IPS DF 19.7 (cell line): Measurements from ENCODE around the gene CC2D2B.
"Not testable (repeated sequence)": the region's sequence is repeated elsewhere in the genome, so short reads cannot be mapped to it uniquely, and the experiment has no call there.

Source experiments
- DNase-seq: peaks from one replicate; pipeline ENCODE4 v3.0.0-alpha.2; 2013; ENCODE audit warnings: low read depth, low spot score

CC2D2B gene, protein sequence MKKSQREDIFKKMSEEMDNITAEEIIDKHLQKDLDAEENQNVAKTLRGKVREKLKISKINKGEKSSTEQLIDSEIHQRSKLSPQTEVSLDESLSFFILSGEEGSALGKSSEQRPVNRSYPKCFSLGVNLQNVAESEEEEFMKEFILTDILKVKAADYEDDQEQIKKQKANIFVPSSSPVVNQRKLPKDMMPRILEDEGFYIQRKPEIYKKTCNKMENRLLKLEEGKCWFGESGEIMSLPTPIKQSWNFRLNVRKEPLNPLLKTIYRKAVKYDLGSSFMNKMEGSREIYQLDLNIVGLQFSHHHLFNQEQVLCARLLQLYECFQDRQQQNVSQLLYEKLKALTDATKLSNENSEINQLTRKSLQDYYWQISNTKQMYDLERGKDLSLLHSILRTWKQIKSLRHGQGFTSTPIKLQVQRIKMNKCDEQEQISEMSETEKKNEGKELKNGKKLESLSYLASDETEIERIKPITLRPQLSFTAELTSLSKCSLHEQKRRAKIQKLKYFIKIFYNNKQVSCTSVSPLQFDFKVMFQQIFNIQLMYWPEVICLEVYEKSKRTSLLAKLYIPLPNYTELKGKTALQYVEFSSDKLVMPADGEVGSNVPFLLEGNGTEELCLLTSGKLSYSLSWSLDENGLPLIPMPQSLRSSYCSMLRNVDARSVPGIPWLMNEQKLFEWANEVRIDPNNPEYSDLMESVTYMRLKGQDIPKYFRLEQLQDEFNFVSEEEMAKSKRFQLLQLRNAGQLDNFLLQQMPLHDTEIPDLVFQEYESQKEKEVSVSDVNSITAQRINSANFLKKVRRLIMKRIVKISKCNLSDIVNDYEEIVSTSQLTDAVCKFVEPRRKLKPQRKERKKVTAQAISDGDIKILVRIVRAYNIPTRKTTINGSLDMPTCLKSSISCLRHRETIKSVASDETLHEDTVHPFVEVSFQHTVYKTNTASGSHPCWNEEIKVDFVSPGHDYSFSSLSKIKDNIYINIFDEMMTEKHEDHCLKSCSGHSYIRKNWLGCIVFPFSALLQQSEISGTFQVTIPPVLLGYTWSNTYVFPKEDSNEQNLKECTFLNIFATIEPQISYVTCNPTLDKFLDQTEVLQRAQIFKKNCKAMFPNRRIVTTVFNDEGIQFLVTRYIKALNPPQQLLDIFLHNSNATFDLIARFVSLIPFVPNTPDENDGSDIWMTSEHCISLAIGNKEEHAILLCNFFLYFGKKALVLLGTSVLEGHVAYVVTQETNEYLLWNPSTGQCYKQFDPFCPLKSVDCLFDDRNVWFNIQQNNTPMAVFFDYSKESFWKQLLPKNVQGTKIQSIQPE (N-terminal part only)

DNA sequence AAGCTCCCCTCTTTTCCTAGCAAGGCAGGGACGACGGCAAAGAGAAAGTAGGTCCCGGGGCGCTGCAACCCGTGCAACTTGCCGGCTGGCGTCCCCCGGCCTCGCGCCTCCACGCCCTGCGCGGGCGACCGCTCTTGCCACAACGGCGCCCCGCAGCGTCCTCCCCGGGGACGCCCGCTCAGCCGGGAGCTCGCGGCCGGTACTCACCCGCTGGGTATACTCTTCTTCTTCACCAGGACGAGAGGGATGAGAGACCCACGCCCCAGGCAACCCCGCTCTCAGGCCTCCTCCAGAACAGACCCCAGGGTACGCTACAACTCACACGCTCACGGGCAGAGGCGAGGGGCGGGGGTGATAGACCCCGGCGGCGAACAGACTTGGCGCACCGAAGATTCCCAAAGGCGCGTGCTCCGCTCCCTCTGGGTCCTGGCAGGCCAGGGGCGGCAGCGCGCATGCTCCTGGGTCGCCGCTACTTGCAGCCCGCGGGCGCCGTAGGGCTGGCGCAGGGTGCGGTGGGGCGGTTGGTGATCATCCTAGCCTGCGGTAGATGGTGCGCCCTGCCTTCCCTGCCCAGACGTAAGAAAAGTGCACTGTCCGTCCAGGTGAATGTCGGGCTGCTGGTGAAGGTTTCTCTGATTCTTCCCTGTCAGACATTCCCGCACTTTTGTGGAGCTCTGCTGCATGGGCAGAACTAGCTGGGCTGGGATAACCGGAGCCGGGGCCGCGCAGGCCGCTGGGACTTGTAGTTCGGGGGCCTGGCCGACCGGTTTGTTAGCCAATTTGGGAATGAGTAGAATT lies at the start of gene CC2D2B:
Gene CC2D2B, plus strand, starts transcription at position 520 of the 798 bp plus-strand sequence. CDS start 3,349 bp downstream, outside the sequence.
- DNase-seq = peak; percentile 50

DNA sequence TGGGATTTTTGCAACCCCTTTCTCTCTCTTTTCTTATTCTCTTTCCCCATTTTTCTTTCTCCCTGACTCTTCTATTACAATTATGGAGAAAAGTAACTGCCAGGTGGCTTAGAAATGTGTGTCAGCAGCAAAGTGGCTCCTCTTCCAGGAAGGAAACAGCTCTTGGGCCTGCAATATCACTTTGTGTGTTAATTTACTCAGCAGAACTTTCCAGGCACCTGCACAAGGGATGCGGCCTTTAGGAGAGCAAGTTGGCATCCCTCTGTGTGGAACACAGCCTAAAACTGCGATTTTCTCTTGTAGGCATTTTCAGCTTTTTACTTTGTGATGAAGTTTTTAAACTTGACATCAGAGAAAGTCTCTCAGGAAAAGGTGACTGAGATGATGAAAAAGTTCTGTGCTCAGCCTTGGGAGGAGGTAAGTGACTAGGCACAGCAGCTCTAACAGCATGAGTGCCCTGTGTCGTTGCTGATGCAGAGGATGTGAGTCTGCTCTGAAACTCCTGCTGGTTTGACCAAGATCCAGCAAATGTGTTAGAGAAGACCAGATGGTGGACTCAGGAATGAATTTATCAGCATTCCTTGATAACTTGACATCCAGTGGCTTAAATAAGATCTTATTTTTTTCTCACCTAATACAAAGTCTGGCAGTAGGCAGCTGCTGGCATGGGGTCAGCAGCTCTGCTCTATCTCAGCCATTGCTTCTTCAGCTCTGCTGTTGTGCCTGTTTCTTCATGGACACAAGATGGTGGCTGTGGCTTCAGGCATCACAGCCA lies 47.4 kb upstream of the CC2D2B start:
- no peak for DNase-seq

DNA sequence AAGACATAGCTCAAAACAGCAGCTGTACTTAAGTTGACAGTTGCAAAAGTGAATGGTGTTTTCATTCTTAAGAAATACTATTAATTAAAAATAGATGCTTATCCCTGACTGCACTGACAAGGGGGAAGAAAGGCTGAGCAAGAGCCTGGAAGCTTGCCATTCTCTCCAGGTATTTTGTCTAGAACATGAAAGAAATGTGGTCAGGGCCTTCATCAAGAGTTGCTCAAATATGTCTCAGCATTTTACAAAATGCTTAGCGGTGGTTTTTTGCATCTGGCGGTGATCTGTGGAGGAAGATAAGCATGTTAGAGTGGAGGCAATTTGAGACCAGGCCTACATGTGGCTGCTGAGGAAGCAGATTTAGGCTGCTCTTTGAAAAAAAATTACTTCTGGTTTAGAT lies 46.4 kb upstream of the CC2D2B start:
- DNase-seq = no peak

- DNase-seq = peak; percentile 30
Observed at GRCh38 chr10:95864906-95865813, 42.6 kb upstream of the CC2D2B start.

GRCh38 chr10:95865814-95866466 lies 41.8 kb upstream of the CC2D2B start:
- no peak for DNase-seq

- DNase-seq = no peak
Observed at GRCh38 chr10:95866467-95866842, 41.3 kb upstream of the CC2D2B start.

DNA sequence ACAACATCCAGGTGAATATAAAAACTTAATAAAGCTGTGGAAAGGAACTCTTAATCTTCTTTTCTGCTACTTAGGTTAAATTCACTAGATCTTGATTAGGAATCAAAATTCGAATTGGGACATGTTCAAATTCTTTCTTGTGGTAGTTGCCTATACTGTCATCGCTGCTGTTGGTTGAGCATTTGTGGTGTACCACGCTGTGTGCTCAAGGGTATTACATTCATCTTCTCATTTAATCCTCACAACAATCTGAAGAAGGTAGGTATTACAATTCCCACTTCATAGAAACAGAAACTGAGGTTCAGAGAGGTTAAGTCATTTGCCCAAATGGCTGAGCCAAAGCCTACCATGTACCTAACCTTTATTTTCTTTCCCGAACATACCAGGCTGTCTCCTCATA lies 39.9 kb upstream of the CC2D2B start:
- DNase-seq = no peak

DNA sequence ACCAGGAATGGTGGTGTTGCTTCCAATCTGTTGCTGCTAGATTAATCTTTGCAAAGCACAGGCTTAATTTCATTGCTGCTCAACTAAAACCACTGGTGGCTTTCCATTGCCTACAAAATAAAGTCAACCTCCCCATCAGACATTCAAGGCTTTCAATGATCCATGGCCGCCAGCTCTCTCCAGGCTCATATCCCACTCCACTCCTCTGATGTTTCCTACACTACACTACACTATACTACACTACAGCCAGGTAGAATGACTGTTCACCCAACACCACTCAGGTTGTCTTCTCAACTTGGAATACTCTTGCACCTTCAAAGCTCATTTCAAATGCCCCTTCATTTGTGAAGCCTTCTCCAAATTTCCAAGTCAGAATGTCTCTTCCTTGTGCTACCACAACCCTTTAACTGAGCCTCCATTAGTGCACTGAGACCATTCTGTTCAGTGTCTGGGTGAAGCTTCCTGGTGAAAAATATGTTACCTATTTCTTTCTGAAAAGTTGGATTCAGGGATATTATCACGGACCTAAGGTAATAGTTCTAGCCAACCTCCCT lies 35.5 kb upstream of the CC2D2B start:
- DNase-seq = no peak

DNA sequence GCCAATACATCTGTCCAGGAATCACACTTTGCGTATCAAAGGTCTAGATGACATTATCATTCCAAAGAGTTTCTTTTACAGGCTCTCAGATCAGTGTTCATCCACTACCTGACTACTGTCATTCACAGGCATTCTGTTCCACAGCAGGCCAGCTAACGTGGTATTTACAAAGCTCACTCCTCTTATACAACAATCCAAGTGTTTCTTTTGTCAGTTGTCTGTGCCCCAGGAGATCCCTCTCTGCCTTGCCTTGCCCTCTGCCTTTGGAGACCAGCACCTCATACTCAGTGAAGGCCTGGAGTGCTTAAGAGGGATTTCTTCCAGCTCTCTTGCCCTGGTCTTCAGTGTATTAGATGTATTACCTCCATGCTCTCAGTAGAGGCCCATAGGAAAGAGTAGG lies 34.6 kb upstream of the CC2D2B start:
- DNase-seq = no peak

DNA sequence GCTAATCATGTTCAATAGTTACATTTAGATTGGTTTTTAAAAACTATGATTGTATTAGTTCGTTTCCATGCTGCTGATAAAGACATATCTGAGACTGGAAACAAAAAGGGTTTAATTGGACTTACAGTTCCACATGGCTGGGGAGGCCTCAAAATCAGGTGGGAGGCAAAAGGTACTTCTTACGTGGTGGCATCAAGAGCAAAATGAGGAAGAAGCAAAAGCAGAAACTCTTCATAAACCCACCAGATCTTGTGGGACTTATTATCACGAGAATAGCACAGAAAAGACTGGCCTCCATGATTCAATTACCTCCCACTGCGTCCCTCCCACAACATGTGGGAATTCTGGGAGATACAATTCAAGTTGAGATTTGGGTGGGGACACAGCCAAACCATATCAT lies 34.1 kb upstream of the CC2D2B start:
- no peak for DNase-seq

DNA sequence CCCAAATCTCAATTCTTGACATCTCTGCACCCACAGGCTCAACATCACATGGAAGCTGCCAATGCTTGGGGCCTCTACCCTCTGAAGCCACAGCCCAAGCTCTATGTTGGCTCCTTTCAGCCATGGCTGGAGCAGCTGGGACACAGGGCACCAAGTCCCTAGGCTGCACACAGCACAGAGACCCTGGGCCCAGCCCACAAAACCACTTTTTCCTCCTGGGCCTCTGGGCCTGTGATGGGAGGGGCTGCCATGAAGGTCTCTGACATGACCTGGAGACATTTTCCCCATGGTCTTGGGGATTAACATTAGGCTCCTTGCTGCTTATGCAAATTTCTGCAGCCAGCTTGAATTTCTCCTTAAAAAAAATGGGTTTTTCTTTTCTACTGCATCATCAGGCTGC lies 33.0 kb upstream of the CC2D2B start:
- not testable (repeated sequence) for DNase-seq

DNA sequence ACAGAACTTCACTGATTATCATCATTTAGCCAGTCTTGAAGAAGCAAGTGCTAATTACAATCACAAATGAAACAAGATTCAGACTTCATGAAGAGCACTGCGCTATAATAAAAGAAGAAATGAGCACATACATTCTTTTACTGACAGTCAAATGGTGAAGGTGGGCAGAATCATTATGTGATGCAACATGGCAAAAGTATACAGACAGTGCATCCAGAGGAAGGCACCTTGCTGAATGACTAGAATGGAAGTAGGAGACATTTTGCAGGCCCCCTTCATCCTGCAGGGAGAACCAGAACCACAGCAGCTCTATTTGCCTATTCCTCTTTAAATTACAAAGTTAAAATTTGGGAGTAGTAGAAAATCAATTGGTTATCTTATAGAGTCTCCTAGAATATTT lies 31.0 kb upstream of the CC2D2B start:
- no peak for DNase-seq

- DNase-seq = no peak
Observed at GRCh38 chr10:95877881-95878280, 29.9 kb upstream of the CC2D2B start.

DNA sequence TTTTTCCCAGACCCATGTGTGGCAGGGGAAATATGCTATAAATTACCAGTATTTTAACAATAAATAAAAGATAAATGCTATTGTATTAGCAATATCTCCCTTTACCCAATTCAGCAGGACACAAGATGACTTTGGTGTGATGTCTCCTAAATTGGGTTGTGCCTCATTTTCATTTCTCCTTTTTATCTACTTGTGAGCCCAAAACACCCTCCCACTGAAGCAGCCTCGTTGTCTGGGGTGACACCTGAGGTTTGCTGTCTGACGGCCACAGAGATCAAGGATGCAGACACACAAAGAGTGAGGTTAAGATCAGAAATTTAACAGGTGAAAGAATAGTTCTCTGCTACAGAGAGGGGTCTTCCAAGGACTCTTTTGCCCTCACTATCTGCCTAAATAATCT lies 27.1 kb upstream of the CC2D2B start:
- no peak for DNase-seq

DNA sequence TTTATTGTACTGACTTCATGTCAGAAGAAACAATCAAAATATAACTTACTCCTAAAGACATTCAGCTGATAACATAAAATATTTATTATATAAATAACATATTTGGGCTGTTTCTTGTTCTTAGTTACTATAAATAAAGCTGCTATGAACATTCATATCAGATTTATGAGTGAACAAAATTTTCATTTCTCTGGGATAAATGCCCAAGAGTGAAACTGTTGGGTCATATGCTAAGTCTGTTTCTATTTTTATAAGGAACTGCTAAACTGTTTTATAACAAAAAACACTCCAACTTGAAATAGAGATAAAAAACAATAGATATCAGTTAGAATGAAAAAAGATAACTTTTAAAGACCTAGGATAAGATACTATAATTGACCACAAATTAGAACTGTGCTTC lies 26.5 kb upstream of the CC2D2B start:
- no peak for DNase-seq

- no peak for DNase-seq
Observed at GRCh38 chr10:95889830-95890229, 17.9 kb upstream of the CC2D2B start.

DNA sequence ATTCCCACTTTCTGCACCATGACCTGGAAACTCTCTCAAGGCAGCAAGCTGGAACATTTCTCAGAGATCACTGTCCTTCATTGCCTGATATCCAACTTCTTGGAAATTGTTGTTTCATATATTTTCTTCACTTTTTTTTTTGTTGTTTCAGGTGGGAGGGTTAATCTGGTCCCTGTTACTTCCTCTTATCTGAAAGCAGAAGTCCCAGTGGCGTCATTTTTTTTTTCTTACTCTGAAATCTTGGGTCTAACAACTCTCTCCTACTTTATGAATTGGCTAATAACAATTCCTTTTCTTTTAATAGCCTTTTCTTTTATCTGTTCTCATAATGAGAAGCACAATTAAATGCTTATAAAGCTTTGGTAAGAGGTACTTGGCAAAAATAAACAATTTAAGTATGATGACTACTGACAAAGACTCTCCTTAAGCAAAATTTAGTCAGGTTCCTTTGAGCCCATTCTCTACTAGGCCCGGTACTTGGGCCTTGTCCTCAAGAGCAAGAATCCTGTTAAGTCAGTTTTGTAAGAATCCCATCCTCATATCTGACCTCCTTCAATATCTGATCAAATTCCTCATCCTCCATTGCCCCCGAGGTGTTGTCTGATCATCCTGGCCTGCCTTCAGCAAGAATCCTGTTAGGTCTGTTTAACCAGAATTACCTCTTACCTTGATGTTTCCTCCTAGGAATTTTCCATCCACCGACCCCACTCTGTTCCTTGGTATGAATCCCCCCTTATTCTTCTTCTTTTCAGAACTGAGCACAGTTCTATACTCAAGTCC lies 11.5 kb upstream of the CC2D2B start:
- DNase-seq = no peak
